Vagina (tissue), 2 donors: Measurements from ENCODE around the gene EPB41L2. TPM values are rescaled to one million over a fixed set of nuclear protein-coding genes. Genes with fewer than 3 reads are reported as not detected.

Experiments
- DNase-seq, 2 donors: peaks; one replicate each; pipeline ENCODE4 v3.0.0-alpha.2; 2017; ENCODE audit errors: extremely low spot score in 2 of 2
- H3K27ac ChIP-seq: fragments of 200-600 bp; sonication (generic); one replicate; pipeline ENCODE4 v1.5.1; 2019
- H3K27me3 ChIP-seq: fragments of 200-600 bp; sonication (generic); one replicate; pipeline ENCODE4 v1.5.1; 2019
- H3K36me3 ChIP-seq, 2 donors: fragments of 200-600 bp; sonication (generic); one replicate each; pipeline ENCODE4 v1.5.1; 2017 to 2019
- H3K4me1 ChIP-seq: fragments of 200-600 bp; sonication (generic); one replicate; pipeline ENCODE4 v1.5.1; 2019
- H3K4me3 ChIP-seq, 2 donors: fragments of 200-600 bp; sonication (generic); 1 replicate in 1 of 2; 2 replicates in 1 of 2; pipeline ENCODE4 v1.5.1; 2016 to 2019
- H3K9me3 ChIP-seq: fragments of 200-600 bp; sonication (generic); one replicate; pipeline ENCODE4 v1.5.1; 2019
- CTCF ChIP-seq, 3 experiments: fragments of 450-650 bp in 2 of 3; fragments of 200-600 bp in 1 of 3; sonication (generic) in 1 of 3; IDR thresholded peaks; one replicate each; pipeline ENCODE4 v1.5.1; 2017 to 2019; ENCODE audit warnings: antibody characterized with exemption in 3 of 3, mild to moderate bottlenecking in 2 of 3, moderate library complexity in 2 of 3
- POLR2A ChIP-seq, 2 donors: fragments of 450-650 bp; IDR thresholded peaks; one replicate each; pipeline ENCODE4 v1.6.1; 2017; ENCODE audit warnings: antibody characterized with exemption in 2 of 2, mild to moderate bottlenecking in 2 of 2, moderate library complexity in 2 of 2
- POLR2AphosphoS5 ChIP-seq, 2 donors: sonication (generic); formaldehyde crosslinking; IDR thresholded peaks; one replicate each; pipeline ENCODE4 v1.9.0; 2017; ENCODE audit warnings: antibody characterized with exemption in 2 of 2, mild to moderate bottlenecking in 2 of 2, low read depth in 1 of 2; ENCODE audit not compliant: insufficient read depth in 1 of 2
- intact Hi-C: fragments of 100-400 bp; cut with DNase I; formaldehyde crosslinking; loops from one replicate; pipeline ENCODE4 v1.15.1; 2023
- total RNA-seq: library from RNA; depleted of rRNA; stranded (reverse); fragments of >200 nt; gene quantifications from one replicate; pipeline ENCODE4 v1.2.3, GENCODE V29; 2016

Gene EPB41L2
- total RNA-seq, 1 donor from 2014 or later: 96.7 TPM

GRCh38 chr6:130858498-130859160, 204.4 kb downstream of the EPB41L2 start:
- intact Hi-C loops: no loop called here
- peaks cover 0 to 17% of the 10 kb centered on the region in 2 donors for H3K36me3 ChIP-seq
- no peak overlapping the region for H3K4me3 ChIP-seq

GRCh38 chr6:130858054-130858453, 205.0 kb downstream of the EPB41L2 start:
- Histone ChIP-seq H3K36me3 (peaks cover 0 to 11% of the 10 kb centered on the region in 2 donors), H3K27ac (no peak overlapping the region), H3K4me3 (no peak overlapping the region), H3K4me1 (no peaks in the 10 kb centered on the region), H3K27me3 (no peaks in the 10 kb centered on the region), H3K9me3 (no peaks in the 10 kb centered on the region)
- no peak for DNase-seq
- TF ChIP-seq POLR2AphosphoS5 (IDR thresholded peaks at IDR 0.05; ENCODE audit: insufficient read depth in 1 of 2, low read depth in 1 of 2) (no peak), POLR2A (IDR thresholded peaks at IDR 0.05) (no peak), CTCF (IDR thresholded peaks at IDR 0.05) (no peak)
- intact Hi-C loops: no loop called here

More at GRCh38 chr6:130858498-130859160, 204.4 kb downstream of the EPB41L2 start:
- no peak for TF ChIP-seq POLR2A (IDR thresholded peaks at IDR 0.05)
- TF ChIP-seq CTCF (IDR thresholded peaks at IDR 0.05): no peak
- no peak for TF ChIP-seq POLR2AphosphoS5 (IDR thresholded peaks at IDR 0.05; ENCODE audit: insufficient read depth in 1 of 2, low read depth in 1 of 2)
- no peak for DNase-seq
- Histone ChIP-seq H3K27ac (no peak overlapping the region), H3K27me3 (no peaks in the 10 kb centered on the region), H3K4me1 (no peaks in the 10 kb centered on the region), H3K9me3 (no peaks in the 10 kb centered on the region)

- Histone ChIP-seq H3K4me1 (no peaks in the 10 kb centered on the region), H3K4me3 (no peak overlapping the region), H3K9me3 (no peaks in the 10 kb centered on the region), H3K27ac (no peak overlapping the region), H3K36me3 (no peaks in the 10 kb centered on the region), H3K27me3 (no peaks in the 10 kb centered on the region)
- DNase-seq: no peak
- TF ChIP-seq POLR2A (IDR thresholded peaks at IDR 0.05) (no peak), POLR2AphosphoS5 (IDR thresholded peaks at IDR 0.05; ENCODE audit: insufficient read depth in 1 of 2, low read depth in 1 of 2) (no peak), CTCF (IDR thresholded peaks at IDR 0.05) (no peak)
- intact Hi-C loops: no loop called here
Measured at GRCh38 chr6:130853555-130854183, 209.4 kb downstream of the EPB41L2 start.

- DNase-seq: no peak
- Histone ChIP-seq H3K27ac (no peak overlapping the region), H3K27me3 (no peaks in the 10 kb centered on the region), H3K4me1 (no peaks in the 10 kb centered on the region), H3K9me3 (no peaks in the 10 kb centered on the region), H3K4me3 (no peak overlapping the region), H3K36me3 (no peaks in the 10 kb centered on the region)
- intact Hi-C loops: no loop called here
- TF ChIP-seq POLR2A (IDR thresholded peaks at IDR 0.05) (no peak), POLR2AphosphoS5 (IDR thresholded peaks at IDR 0.05; ENCODE audit: insufficient read depth in 1 of 2, low read depth in 1 of 2) (no peak), CTCF (IDR thresholded peaks at IDR 0.05) (no peak)
Measured at GRCh38 chr6:130852844-130853554, 210.0 kb downstream of the EPB41L2 start.
